TTC549 (cell line): ENCODE data around the gene IER5.
"Not testable (repeated sequence)": the region's sequence is repeated elsewhere in the genome, so short reads cannot be mapped to it uniquely, and the experiment has no call there.

Experiments used
- FAIRE-seq: peaks from 2 replicates; lab custom pipeline; 2012; peaks lifted over from hg19 to GRCh38; lab: Jason Lieb, UNC

The IER5 gene

DNA sequence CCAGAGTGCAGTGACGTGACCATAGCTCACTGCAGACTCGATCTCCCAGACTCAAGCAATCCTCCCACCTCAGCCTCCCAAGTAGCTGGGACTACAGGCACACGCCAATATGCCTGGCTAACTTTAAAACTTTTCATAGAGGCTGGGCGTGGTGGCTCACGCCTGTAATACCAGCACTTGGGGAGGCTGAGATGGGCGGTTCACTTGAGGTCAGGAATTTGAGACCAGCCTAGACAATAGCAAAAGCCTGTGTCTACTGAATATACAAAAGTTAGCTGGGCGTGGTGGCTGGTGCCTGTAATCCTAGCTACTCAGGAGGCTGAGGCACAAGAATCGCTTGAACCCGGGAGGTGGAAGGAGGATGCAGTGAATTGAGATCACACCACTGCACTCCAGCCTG is 27.5 kb downstream of the IER5 start:
- not testable (repeated sequence) for FAIRE-seq

DNA sequence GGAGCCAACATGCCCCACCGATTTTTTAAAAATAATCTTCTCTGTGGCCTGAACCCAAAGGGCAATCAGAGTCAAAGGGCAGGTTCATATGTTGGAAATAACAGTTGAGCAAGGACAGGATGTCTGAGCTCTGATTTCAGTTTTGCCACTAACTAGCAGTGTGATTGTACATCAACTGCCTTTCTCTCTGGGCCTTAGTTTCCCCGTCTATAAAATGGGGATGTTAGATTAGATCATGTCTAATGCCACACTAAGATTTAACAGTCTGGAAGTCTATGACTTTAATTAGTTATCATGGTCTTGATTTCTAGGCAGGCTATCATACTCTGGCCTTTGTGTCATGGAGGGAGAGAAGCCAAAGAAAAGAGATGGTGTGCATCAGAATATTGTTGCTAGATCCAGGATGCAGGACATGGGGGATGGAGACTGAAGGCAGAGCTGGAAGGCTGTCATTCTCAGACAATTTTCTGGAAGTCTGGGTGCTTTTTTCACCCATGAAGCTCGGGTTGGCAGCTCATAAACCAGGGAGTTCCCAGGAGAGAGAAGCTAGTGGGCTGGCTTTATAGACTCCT is 28.4 kb downstream of the IER5 start:
- no peak for FAIRE-seq

DNA sequence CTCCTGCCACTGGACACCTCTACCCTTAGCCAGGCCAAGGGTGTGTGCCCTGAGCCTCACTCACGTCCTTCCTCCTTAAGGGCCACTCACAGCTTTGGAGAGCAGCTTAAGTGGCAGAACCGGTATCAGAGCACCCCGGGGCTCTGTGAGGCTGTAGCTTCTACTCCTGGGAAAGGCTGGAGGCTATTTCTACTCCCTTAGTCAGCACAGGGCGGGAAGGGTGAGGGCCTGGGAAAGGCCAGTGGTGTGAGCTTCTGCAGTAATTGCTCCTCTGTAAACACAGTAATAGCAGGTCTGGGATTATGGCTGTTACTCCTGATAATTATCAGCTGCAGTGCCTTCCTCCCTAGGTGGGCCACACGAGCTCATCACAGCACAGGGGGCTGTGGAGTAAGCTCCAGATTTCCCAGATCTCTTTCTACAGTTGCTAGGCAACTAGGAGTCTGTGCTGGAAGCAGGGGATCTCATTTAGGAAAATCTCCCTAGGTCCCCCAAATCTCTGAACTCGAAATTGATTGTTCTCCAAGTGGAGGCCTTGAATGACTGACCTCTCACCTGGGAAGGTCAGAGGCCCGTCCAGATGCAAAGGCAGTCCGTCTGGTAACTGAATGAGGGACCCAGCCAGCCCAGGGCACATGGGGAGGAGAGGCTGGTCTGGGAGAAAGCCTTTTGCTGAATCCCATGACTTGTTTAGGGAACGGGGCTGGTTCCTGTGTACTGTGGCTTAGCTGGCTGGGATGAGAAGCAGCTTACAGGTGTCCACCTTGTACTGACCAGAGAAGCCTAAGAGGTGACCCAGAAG is 29.3 kb downstream of the IER5 start:
- FAIRE-seq, result no peak

DNA sequence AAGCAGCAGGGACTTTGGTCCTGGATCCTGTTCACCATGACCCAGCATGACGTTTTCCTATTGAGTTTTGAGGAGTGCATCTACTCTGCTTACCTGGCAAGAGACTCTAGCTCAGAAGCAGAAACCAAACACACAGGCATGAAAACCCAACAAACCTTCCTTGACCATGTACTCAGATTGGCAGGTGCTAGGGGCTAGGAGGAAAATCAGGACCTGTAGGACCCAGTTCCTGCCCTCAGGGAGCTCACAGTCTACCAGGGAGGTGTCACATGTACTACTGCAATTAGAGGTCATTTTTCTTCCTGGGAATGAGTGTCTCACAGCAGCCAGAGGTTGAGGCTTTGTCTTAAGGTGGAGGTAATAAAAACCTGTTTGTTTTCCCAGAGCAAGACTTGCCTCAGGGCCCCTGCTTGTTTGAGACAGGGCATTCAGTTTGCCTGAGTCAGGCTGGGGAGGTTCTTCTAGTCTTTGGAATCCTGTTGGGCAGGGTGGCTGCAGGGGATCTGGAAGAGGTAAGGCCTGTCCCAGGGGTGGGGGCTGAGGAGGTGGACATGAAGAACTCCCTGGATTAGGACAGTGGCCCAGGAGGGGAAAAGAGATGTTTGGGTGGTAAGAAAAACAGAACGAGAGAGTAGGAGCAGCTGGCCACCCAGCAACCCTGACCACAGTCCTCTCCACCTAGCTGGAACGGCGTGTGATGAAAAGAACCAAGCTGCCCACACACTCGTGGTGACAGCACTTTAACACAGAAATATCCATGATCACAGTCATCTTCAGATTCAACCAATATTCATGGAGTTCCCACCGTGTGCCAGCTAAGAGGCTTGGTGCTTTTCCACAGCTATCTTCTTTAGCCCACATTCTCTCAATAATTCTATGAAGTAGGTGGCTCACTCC is 30.8 kb downstream of the IER5 start:
- no peak for FAIRE-seq

DNA sequence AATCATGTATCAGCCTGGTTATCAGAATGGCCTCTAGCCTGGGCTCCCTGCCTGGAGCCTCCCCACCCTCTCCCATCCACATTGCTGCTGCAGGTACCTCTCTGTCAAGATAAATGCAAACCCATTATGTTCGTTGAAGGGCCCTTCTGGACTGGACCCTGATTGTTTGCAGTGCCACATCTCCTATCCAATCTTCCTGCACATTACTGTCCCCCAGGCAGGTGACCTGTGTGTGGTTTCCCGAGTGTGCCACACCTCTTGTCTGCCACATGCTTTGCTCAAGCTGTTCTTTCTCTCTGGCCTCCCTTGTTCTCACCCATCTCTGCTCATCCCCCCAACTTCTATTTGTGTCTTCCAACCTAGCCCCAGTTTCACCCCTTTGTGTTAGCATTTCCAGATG is 32.4 kb downstream of the IER5 start:
- FAIRE-seq, result no peak

DNA sequence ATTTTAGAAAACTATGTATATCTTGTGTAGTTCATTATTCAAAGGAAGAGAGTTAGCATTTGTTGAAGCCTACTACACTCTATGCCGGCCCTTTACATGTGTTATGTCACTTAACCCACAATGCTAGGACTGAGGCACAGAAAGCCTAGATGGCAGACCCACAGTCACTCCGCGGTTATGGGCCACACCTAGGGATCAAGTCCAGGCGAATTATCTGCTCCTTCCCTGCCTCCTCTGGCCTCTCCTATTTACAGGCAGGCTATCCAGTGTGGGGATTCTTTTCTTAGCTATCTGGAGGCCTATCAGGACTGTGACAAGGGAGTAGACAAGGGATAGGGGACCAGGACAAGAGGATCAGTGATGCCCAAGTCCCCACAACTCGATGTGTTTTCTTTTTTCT is 33.0 kb downstream of the IER5 start:
- no peak for FAIRE-seq

DNA sequence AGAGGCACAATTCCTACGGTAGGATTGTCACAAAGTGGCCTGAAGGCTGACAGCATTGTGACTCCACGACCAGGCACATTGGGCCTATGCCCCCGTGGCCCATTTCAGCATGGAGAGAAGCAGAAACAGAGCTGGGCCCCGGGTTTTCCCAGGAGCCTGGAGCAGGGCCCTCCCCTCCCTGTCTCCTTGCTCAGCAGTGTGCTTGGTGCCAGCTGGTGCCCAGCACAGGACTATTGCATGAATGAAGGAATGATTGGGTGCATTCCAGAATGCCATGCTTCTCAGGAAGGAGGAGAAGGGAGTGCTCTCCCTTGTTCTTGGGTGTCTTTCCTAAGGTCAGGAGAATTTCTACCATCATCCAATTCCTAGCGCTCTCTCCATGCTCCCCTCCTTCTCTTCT is 33.7 kb downstream of the IER5 start:
- no peak for FAIRE-seq

DNA sequence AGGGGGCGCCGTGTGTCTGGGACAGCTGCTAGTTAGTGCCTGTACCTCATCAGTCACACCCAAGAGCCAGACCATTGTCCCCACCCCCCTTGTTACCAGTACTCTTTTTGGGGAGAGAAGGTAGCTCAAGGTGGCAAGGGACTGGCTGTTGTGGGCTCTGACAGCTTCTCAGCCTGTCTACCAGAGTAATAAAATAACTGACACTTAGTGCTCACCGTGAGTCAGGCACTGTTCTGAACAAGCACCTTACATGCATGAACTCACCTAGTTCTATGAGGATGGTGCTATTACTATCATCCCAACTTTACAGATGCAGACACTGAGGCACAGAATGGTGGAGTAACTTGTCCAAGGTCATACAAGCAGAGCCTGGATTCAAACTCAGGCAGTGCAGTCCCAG is 34.7 kb downstream of the IER5 start:
- FAIRE-seq, result no peak

DNA sequence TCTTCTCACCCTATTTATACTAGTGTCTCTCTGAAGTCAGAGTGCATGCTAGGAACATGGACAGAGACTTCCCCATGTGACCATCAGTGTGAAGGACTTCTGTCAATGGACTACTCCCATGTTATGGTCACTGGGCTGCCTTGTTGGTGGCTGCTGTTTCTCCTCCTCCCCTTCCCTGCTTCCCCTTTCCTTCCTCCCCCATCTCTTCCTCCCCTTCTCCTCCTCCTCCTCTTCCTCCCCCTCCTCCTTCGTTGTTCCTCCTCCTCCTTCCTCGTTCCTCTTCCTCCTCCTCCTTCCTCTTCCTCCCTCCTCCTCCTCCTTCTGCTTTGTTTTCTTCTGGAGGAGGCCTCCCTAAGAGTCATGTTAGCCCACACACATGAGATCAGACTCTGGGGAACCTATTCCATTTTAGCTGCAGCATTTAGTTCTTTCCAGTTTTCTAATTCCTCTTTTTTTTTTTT is 35.8 kb downstream of the IER5 start:
- no peak for FAIRE-seq

DNA sequence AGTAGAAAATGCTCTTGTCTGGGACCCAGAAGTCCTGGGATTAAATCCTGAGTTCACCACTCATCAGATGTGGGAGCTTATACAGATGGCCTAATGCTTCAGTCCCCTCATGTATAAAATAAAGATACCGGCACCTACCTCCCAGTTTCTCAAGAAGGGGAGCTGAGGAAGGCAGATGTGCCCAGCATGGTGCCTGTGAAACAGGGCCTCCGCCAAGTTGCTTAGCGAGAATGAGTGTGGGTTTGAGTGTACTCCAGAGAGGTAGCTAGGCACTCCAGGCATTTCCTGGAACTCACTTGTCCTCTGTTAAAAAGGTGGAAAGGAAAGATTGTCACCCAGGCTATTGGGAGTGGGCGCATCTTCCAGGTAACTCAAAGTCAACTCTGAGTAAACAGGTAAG is 37.8 kb downstream of the IER5 start:
- no peak for FAIRE-seq

DNA sequence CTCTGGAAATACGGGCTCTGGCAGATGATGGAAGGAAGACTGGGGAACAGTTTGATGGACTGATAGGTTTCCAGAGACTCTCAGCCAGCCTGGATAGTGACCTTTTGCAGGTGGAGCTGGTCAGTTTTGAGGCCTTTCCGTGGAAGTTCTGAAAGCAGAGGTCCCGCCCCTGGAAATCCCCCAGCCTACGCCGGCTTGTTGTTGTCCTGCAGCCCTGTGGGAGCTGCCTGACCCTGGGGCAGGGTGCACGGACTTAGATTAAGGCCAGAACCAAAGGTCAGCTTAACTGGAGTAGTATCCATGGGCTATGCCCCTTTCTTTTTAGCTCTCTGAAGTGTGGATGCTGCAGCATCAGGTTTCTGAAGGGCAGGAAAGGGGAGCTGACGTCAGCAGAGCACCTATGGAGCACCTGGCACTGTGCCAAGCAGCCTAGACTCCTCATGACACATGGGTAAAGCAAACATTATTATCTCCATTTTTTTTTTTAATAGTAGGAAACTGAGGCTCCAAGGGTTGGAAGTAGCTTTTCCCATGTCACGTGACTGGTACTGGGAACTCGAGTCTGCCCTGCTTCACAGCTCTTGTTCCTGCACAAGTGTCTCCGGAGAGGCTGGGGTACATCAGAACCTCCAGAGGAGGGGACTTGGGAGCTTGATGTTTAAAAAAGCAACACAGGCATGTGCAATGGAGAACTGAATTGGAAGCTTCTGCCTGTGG is 38.5 kb downstream of the IER5 start:
- no peak for FAIRE-seq

DNA sequence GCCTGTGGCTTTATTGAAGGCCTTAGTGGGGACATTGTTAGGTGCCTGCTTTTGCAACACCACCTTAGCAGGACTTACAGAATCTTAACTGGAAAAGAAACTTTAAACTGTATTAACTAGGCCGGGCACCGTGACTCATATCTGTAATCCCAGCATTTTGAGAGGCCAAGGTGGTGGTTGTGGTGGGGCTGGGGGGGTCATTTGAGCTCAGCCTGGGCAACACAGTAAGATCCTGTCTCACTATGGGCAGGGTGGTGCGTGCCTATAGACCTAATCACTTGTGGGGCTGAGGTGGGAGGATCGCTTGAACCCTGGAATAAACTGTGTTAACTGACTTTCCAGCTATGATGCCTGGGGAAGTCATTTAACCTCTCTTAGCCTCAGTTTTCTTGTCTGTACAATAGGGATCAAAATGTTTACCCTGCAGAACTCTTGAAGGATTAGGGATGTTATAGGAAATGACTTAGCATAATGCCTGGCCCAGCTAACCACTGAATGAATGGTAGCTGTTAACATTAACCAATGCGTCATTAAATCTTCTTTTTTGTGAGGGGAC is 39.5 kb downstream of the IER5 start:
- no peak for FAIRE-seq

DNA sequence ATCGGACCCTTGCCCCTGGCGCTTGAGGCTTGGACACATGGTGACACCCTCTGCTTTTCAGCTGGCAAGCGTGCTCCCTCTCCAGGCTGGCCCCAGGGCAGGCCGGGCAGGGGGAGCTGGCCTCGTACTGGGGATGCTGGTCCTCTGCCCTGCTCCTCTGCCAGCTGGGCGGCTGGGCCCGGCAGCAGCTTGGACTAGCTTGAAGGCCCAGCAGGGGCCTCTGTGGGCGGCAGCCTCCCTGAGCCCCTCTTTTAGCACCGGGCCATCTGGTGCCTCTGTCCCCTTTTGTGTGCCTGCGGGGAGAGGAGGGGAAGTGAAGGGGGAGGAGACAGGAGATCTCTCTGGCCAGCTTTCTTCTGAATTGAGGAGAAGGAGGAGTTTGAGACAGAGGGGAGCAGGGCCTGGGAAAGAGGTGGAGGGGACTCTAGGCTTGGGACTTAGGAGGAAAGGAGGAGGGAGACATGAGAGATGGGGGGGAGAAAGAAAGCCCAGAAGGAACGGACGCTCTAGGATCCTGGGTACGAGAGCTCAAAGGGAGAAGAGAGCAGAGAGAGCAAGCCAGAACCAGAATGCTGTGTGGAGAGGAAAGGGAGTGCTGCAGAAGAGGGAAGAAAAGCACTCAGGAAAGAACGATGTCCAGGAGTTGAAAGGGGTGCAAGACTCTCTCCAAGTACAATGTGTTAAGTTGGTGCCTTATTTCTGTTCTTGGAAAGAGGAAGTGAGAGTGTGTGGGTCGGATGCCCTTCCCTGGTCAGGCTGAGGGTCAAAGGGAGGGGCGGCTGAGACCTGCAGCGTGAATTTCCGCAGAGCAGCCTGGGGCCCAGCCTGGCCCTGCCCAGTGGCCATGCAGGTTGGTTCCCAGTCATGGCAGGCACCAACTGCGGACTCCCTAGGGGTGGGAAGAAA is 40.3 kb downstream of the IER5 start:
- no peak for FAIRE-seq

DNA sequence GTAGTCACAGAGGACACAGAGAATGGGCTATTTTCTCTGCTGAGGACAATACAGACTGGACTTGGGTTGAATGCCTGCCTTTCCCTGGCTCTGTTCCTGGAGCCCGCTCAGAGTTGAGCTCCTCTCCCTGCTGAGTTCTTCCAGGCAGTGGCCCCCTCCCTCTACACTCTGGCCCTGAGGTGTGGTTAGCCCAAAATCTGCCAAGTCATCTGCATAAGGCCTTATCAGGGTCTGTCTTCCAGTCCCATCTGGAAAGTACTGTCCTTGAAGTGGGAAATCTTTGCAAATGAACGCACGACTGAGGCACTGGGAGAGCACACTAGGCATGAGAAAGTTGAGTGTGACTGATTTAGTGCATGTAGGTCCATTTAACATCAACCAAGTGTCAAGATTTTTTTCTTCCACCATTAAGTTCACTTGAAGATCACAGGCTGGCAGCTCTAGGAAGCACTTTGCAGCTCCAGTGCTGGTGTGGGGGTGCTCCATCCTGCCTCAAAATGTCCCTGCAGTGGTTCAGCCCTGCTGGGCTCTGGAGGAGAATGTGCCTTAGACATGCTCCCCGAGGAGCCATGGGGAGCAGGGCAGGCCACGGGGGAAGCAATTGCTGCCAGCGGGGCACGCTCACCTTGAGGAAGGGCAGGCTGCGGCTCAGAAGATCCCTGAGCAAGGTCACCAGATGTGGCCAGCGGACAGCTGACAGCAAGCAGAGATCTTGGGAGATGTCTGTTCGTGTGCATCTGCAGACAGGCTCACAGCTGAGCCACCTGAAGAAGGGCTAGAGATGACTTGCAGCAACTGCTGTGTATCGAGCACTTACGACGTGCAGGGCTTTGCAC is 41.5 kb downstream of the IER5 start:
- no peak for FAIRE-seq

DNA sequence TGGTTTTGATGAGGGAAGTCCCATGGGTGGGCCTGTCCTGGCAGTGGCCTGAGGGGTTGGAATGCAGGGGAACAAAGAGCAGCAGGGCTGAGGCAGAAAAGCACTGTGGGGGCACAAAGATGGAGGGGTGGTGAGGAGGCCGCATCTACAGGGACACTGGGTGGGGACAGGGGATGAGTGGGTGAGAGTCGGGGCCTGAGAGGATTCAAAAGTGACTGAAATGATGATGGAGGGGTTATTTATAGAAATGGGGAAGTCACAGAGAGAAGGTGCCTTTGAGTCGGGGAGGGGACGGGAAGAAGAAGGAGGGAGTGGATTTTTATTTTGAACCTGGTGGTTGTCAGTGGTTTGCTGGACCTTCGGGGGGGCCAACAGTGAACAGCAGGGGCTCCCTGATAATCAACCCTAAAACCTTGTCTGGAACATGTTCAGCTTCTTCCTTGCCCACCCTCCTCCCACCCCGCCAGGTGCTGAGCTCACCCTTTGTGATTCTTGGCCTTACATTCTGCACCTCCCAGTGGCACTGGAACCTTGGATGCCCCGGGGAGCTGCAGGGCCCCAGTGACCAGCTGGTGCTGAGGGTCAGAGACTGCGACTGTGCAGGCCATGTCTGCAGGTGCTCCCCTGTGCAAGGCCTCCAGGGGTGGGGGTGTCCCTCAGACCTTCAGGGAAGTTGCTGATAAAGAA is 42.9 kb downstream of the IER5 start:
- no peak for FAIRE-seq

DNA sequence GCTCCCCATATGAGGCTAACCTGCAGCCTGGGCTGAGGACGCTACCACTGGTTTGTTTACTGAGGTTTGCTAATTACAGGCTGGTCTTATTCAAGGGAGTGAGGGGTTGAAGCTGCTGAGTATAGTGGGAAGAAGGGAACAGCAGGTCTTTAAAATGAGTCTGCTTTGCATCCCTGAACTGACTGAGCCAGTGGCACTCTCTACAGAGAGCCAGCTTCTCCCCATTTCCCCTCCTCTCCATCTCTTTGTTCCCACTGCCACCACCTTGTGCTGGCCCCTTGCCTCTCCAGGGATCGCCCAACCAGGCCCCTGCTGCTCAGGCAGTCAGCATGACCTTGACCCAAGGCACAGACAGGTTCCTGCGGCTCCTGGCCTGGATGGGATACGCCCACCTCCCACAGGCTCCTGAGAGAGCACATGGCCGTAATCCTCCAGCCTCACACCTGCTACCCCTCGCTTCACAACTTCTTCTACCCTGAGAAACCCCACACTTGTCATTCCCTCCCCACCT is 45.0 kb downstream of the IER5 start:
- FAIRE-seq, result no peak

DNA sequence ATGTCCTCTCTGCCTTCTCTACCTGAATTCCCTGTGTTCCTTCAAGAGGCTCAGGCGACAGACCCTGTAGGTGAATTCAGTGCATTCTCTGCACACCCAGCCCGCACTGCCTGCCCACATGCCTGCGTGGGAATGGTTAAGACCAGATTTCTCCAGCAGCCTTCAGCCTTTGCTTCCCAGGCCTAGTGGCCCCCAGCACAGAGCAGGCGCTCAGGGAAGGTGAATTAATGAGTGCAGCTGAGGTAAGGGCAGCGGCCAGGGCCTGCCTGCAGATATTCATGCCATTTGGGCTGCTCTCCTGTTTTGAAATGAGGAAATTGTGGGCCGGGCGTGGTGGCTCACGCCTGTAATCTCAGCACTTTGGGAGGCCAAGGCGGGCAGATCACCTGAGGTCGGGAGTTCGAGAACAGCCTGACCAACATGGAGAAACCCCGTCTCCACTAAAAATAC is 45.5 kb downstream of the IER5 start:
- FAIRE-seq, result no peak

DNA sequence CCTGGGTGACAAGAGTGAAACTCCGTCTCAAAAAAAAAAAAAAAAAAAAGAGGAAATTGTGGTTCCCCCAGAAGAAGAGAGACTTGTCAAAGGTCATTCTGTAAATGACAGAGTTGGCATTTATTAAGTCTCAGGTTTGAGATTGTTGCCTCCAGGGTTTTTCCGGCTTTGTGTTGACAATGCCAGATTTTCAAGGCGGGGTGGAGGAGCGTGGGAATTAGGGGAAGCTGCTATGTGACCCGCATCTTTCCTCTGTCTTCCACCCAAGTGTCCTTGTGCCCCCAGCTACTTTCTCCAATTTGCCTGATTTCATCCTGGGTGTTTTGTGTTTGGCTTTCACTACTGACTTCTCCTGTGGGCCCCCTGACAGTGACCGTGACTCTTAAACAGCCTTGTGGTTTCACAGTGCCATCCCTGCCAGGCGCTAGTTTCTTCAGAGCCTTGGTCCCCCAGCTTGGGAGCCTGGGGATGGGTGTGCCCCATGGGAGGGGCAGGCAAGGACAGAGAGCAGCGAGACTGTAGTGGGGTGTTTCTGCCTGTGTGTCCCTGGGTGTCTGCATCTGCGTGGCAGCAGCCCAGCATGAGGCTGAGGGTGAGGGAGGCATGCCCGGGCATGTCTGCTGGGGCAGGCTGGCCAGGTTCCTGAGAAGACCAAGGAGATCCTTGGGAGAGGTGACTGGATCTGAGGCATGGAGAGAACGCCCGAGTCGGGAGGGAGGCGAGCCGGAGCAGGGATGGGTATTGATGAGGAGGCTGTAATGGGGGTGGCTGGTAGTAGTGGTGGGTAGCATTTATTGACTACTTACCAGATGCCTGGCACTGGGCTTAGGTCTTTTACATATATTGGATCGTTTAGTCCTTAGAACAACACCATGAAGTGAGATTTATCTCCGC is 46.3 kb downstream of the IER5 start:
- FAIRE-seq, result no peak
